Brain microvascular endothelial cell (primary cell): Measurements from ENCODE around the gene RECK.

ENCODE experiments used
- DNase-seq: peaks from one replicate; pipeline ENCODE4 v3.0.0-alpha.2; 2020
- H3K27ac ChIP-seq: fragments of 250-450 bp; sonication (Bioruptor Pico); 2 replicates; pipeline ENCODE4 v1.5.1; 2020; ENCODE audit warnings: mild to moderate bottlenecking, moderate library complexity
- H3K27me3 ChIP-seq: fragments of 250-450 bp; sonication (Bioruptor Pico); replicated peaks from 2 replicates; pipeline ENCODE4 v1.5.1; 2020; ENCODE audit warnings: mild to moderate bottlenecking
- H3K36me3 ChIP-seq: fragments of 250-450 bp; sonication (Bioruptor Pico); replicated peaks from 2 replicates; pipeline ENCODE4 v1.5.1; 2020; ENCODE audit warnings: mild to moderate bottlenecking
- H3K4me3 ChIP-seq: 2 replicates; pipeline ENCODE4 v1.5.1; 2011; ENCODE audit warnings: low read depth, mild to moderate bottlenecking, control low read depth, low read length, moderate library complexity
- CTCF ChIP-seq: IDR thresholded peaks from 2 replicates; pipeline ENCODE4 v1.5.1; 2011; ENCODE audit warnings: low read depth, mild to moderate bottlenecking, moderate library complexity, low read length, control low read depth, inconsistent platforms; ENCODE audit errors: missing control alignments
- in situ Hi-C: cut with HindIII; loops from 2 replicates; pipeline ENCODE4 v1.10.0; 2017; ENCODE audit warnings: low sequenced_read_pairs, low pct_ligation_motif_present

The RECK gene

GRCh38 chr9:36053971-36054370 lies 17.3 kb downstream of the RECK start:
- no peak for DNase-seq
- no peaks in the 10 kb centered on the region for H3K27me3 ChIP-seq
- no peak for TF ChIP-seq CTCF
- H3K4me3 ChIP-seq: no peak overlapping the region
- H3K27ac ChIP-seq: no peak overlapping the region
- in situ Hi-C loops: no loop called here
- no peaks in the 10 kb centered on the region for H3K36me3 ChIP-seq

GRCh38 chr9:36056896-36057295 lies 20.2 kb downstream of the RECK start:
- Histone ChIP-seq H3K36me3 (no peaks in the 10 kb centered on the region), H3K27me3 (no peaks in the 10 kb centered on the region), H3K4me3 (no peak overlapping the region), H3K27ac (no peak overlapping the region)
- no peak for TF ChIP-seq CTCF
- no peak for DNase-seq
- in situ Hi-C loops: no loop called here

DNA sequence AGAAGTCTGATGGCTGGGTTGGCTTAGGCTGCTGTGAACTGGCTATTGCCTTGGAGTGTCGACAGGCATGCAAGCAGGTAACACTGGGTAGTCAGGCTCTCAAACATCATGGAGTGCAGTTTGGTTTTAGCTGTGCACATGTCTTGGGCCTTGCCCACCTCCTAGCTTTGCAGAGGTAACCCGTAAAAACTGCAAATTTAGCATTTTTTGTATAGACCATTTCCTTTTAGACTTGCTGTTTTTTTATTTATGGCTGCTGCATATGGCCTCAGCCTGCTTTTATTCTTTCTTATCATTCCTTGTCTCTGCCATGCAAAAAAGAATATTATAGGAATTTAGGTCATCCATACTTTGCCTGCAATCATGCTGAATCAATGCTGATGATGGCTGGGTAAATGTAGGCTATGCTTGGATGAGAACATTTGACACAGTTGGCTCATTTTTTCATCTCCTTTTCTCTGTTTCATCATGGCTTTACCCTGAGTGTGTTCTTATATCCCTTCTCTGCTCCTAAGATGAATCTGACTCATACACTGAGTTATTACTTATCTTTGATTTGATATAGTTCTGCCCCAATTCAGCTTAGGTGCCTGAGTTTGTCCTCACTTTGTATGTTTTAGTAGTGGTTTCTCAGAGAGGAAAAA lies 27.2 kb downstream of the RECK start:
- Histone ChIP-seq H3K27ac (peak overlapping the region; percentile 71), H3K27me3 (no peaks in the 10 kb centered on the region), H3K4me3 (no peak overlapping the region), H3K36me3 (peaks cover 8% of the 10 kb centered on the region)
- in situ Hi-C loops: no loop called here
- no peak for TF ChIP-seq CTCF
- DNase-seq: peak; percentile 39

GRCh38 chr9:36064448-36065037 lies 27.8 kb downstream of the RECK start:
- no peak overlapping the region for H3K4me3 ChIP-seq
- peaks cover 8% of the 10 kb centered on the region for H3K36me3 ChIP-seq
- H3K27me3 ChIP-seq: no peaks in the 10 kb centered on the region
- in situ Hi-C loops: no loop called here
- peak overlapping the region; percentile 71 for H3K27ac ChIP-seq
- peak; percentile 33 for DNase-seq
- TF ChIP-seq CTCF: no peak

DNA sequence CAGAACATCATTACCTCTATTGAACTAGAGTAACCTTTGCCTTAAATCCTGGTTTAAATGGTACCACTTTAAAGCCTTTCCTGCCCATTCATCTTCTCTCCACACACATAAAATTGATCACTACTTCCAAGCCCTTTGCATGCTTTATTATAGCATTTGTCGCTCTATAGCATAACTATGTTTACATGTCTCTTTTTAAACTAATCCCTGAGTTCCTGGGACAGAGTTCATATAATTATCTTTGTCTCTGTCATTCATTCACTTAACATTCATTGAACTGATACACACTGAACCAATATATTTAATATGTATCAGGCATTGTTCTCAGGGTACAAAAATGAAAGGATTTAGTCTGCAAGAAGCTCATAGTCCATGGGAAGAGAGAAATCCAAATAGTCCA lies 37.3 kb downstream of the RECK start:
- in situ Hi-C loops: no loop called here
- no peaks in the 10 kb centered on the region for H3K36me3 ChIP-seq
- TF ChIP-seq CTCF: no peak
- H3K4me3 ChIP-seq: no peak overlapping the region
- no peak overlapping the region for H3K27ac ChIP-seq
- no peaks in the 10 kb centered on the region for H3K27me3 ChIP-seq
- DNase-seq: no peak
